HepG2 (cell line): ENCODE measurements around the gene TMEM39A. TPM values are rescaled to one million over a fixed set of nuclear protein-coding genes. Genes with fewer than 3 reads are reported as not detected.

Experiments used
- ATF3 ChIP-seq: sonication (generic); formaldehyde crosslinking; IDR thresholded peaks from 2 replicates; pipeline ENCODE4 v1.4.0; 2020; ENCODE audit warnings: missing genetic modification reagents
- CREM ChIP-seq, 2 experiments: sonication (generic) in 1 of 2; formaldehyde crosslinking in 1 of 2; IDR thresholded peaks; 2 replicates each; pipeline versions ENCODE4 v1.4.0 to v1.6.1; 2016 to 2020; ENCODE audit warnings: antibody characterized with exemption in 1 of 2, mild to moderate bottlenecking in 1 of 2, missing genetic modification reagents in 1 of 2
- DR1 ChIP-seq: sonication (generic); formaldehyde crosslinking; IDR thresholded peaks from 2 replicates; pipeline ENCODE4 v1.8.0; 2021; ENCODE audit warnings: mild to moderate bottlenecking, missing genetic modification reagents, inconsistent platforms
- FOXK2 ChIP-seq: fragments of 450-650 bp; IDR thresholded peaks from 2 replicates; pipeline ENCODE4 v1.6.1; 2016
- FOXM1 ChIP-seq: sonication (generic); formaldehyde crosslinking; IDR thresholded peaks from 2 replicates; pipeline ENCODE4 v1.5.0; 2020; ENCODE audit warnings: missing genetic modification reagents
- GABPB1 ChIP-seq: IDR thresholded peaks from 2 replicates; pipeline ENCODE4 v1.6.1; 2016; ENCODE audit warnings: mild to moderate bottlenecking, missing genetic modification reagents, moderate library complexity, missing compliant biosample characterization
- GATAD1 ChIP-seq: IDR thresholded peaks from 2 replicates; pipeline ENCODE4 v1.6.1; 2016; ENCODE audit warnings: missing genetic modification reagents, missing compliant biosample characterization
- HES4 ChIP-seq: sonication (generic); formaldehyde crosslinking; IDR thresholded peaks from 2 replicates; pipeline ENCODE4 v1.9.0; 2021; ENCODE audit warnings: mild to moderate bottlenecking, missing genetic modification reagents, borderline replicate concordance
- HINFP ChIP-seq: sonication (generic); formaldehyde crosslinking; IDR thresholded peaks from 2 replicates; pipeline ENCODE4 v1.4.0; 2020; ENCODE audit warnings: low read depth, mild to moderate bottlenecking, missing genetic modification reagents
- HMGXB3 ChIP-seq: sonication (generic); formaldehyde crosslinking; IDR thresholded peaks from 2 replicates; pipeline ENCODE4 v1.4.0; 2020; ENCODE audit warnings: missing genetic modification reagents, borderline replicate concordance
- IRF2 ChIP-seq: IDR thresholded peaks from 2 replicates; pipeline ENCODE4 v1.6.1; 2018; ENCODE audit warnings: missing genetic modification reagents, missing compliant biosample characterization
- NRL ChIP-seq: sonication (generic); formaldehyde crosslinking; IDR thresholded peaks from 2 replicates; pipeline ENCODE4 v1.5.0; 2020; ENCODE audit warnings: missing genetic modification reagents, mild to moderate bottlenecking, moderate library complexity, borderline replicate concordance
- RCOR2 ChIP-seq: IDR thresholded peaks from 2 replicates; pipeline ENCODE4 v1.6.1; 2016; ENCODE audit warnings: missing biosample characterization, missing genetic modification reagents
- STAT5B ChIP-seq: sonication (generic); formaldehyde crosslinking; IDR thresholded peaks from 2 replicates; pipeline ENCODE4 v1.4.0; 2020; ENCODE audit warnings: missing genetic modification reagents
- ZBTB3 ChIP-seq: sonication (generic); formaldehyde crosslinking; IDR thresholded peaks from 2 replicates; pipeline ENCODE4 v1.4.0; 2020; ENCODE audit warnings: low read depth, mild to moderate bottlenecking, moderate library complexity, missing genetic modification reagents, borderline replicate concordance
- ZNF326 ChIP-seq: sonication (generic); formaldehyde crosslinking; IDR thresholded peaks from 2 replicates; pipeline ENCODE4 v1.4.0; 2020; ENCODE audit warnings: missing genetic modification reagents, borderline replicate concordance
- ZNF670 ChIP-seq: sonication (generic); formaldehyde crosslinking; IDR thresholded peaks from 2 replicates; pipeline ENCODE4 v1.8.0; 2022; ENCODE audit warnings: mild to moderate bottlenecking, missing genetic modification reagents, borderline replicate concordance
- ZNF672 ChIP-seq: sonication (generic); formaldehyde crosslinking; IDR thresholded peaks from 2 replicates; pipeline ENCODE4 v1.8.1; 2022; ENCODE audit warnings: missing genetic modification reagents
- ZSCAN22 ChIP-seq: sonication (generic); formaldehyde crosslinking; IDR thresholded peaks from 2 replicates; pipeline ENCODE4 v1.4.0; 2020; ENCODE audit warnings: mild to moderate bottlenecking, missing genetic modification reagents
- polyA plus RNA-seq, 8 experiments: library from polyadenylated mRNA; depleted of rRNA in 3 of 8; stranded (reverse) in 7 of 8; unstranded in 1 of 8; fragments of >200 nt; fragmentation: Illumina TruSeq in 4 of 8; extraction: Trizol in 4 of 8; gene quantifications; 2 replicates each; pipeline versions ENCODE4 v1.2.1 to v1.2.3, GENCODE V29; 2011 to 2016; ENCODE audit warnings: low read depth in 4 of 8, missing spikeins in 1 of 8, mixed read lengths in 1 of 8; ENCODE audit not compliant: insufficient read depth in 1 of 8
- total RNA-seq, 5 experiments: library from RNA; depleted of rRNA; stranded (reverse); fragments of >200 nt; fragmentation: Illumina TruSeq; extraction: Trizol; gene quantifications; 2 replicates each; pipeline ENCODE4 v1.2.3, GENCODE V29; 2016; ENCODE audit warnings: low read depth in 1 of 5
- TF ChIP-seq, protein P1 (sequence below): sonication (generic); formaldehyde crosslinking; IDR thresholded peaks from 2 replicates; pipeline ENCODE4 v1.4.0; 2020; ENCODE audit warnings: missing genetic modification reagents

Gene TMEM39A
- total and polyA plus RNA-seq, 2 of the 13 experiments (the other 11 are each of a cell fraction or from before 2014, with no cell fraction given) = 55.8 to 64.9 TPM

DNA sequence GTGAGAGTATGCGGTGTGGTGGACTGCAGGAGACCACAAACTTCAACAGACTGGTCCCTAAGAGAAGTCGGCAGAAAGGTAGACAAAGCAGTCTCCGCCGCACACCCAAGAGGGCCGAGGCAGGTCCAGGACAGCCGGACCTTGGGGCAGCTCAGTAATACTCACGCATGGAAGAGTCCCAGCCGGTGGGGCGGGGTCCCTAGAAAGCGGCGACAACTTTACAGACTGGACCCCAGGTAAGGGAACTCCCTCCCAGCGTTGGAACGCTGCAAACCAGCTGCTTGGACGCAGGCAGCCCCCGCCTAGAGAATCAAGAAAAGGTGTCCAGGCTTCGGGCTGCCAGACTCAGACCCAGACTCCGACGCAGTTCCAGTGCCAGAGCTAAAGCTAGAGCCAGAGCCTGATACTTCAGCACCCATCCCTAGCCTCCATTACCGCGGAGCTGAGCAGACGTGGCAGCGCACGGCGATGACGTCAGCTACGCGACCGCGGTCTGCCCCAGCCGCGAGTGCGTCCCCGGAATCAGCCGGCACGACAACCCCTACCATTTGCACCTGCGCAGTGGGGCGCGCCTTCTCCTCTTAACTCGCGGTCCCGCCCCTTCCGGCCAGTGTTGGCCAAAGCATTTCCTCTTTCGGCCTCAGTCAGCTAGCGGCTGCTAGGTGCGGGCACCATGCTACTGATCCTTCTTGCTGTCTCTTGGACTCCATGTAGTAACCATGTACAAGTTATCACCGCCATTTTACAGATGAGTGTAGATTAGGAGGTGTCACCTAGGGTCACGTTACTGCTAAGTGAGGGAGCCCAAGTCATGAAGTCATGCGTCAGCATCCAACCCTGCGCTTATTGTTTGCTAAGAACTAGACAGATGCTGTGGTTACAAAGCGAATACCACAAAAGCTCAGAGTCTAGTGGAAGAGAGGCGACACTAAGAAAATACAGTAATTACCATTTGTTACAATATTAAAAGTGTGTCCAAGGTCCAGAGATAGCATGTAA lies at the start of gene TMEM39A (continued):
- TF ChIP-seq GATAD1 (peak; percentile 99), DR1 (CRISPR knock-in tag) (peak; percentile 98), HMGXB3 (CRISPR knock-in tag) (peak; percentile 85; the same call in 1 of the 2 replicates), ZNF672 (CRISPR knock-in tag) (no peak), GABPB1 (CRISPR knock-in tag) (peak; percentile 97), ATF3 (CRISPR knock-in tag) (peak; percentile 78), CREM (IDR thresholded peaks at IDR 0.05) (peak; percentile 100), CREM (CRISPR knock-in tag; IDR thresholded peaks at IDR 0.05) (peak; percentile 94), HINFP (CRISPR knock-in tag) (0 out of 2 replicates have a peak, but pooled peaks have one; percentile 55), FOXK2 (peak; percentile 35; the same call in 1 of the 2 replicates), NRL (CRISPR knock-in tag) (peak; percentile 86; the same call in 1 of the 2 replicates), HES4 (CRISPR knock-in tag) (peak; percentile 81), RCOR2 (peak; percentile 53; the same call in 1 of the 2 replicates), STAT5B (CRISPR knock-in tag) (peak; percentile 19; the same call in 1 of the 2 replicates), ZNF670 (CRISPR knock-in tag) (peak; percentile 57; the same call in 1 of the 2 replicates), ZNF326 (no peak), FOXM1 (CRISPR knock-in tag) (no peak), ZSCAN22 (CRISPR knock-in tag) (no peak), ZBTB3 (CRISPR knock-in tag) (no peak), IRF2 (peak; percentile 94)
- TF ChIP-seq, protein P1, sequence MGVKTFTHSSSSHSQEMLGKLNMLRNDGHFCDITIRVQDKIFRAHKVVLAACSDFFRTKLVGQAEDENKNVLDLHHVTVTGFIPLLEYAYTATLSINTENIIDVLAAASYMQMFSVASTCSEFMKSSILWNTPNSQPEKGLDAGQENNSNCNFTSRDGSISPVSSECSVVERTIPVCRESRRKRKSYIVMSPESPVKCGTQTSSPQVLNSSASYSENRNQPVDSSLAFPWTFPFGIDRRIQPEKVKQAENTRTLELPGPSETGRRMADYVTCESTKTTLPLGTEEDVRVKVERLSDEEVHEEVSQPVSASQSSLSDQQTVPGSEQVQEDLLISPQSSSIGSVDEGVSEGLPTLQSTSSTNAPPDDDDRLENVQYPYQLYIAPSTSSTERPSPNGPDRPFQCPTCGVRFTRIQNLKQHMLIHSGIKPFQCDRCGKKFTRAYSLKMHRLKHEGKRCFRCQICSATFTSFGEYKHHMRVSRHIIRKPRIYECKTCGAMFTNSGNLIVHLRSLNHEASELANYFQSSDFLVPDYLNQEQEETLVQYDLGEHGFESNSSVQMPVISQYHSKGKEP (CRISPR knock-in tag) = no peak
